H1 (cell line): ENCODE data around the gene SOCS3. TPM values are rescaled to one million over a fixed set of nuclear protein-coding genes. Genes with fewer than 3 reads are reported as not detected.

ENCODE experiments used
- HDAC2 ChIP-seq, 2 experiments: fragments of 300-600 bp in 1 of 2; sonication (generic) in 1 of 2; IDR thresholded peaks; 2 replicates each; pipeline ENCODE4 v1.6.1; 2011 to 2012; ENCODE audit warnings: low read depth in 2 of 2, low read length in 2 of 2, mild to moderate bottlenecking in 2 of 2, moderate library complexity in 2 of 2, borderline replicate concordance in 1 of 2, inconsistent platforms in 1 of 2
- polyA plus RNA-seq, 7 experiments: library from polyadenylated mRNA; depleted of rRNA in 3 of 7; stranded (reverse) in 5 of 7; unstranded in 2 of 7; fragments of >200 nt in 5 of 7; fragments of 200-250 nt in 2 of 7; gene quantifications; 1 replicate in 5 of 7; 2 replicates in 1 of 7; 4 replicates in 1 of 7; pipeline versions ENCODE4 v1.2.1 to v1.2.3, GENCODE V29; 2011 to 2013; ENCODE audit warnings: missing spikeins in 2 of 7, mixed read lengths in 2 of 7
- total RNA-seq: library from RNA; stranded (reverse); fragmentation: NEBNext Ultra II Directional; extraction: Animal tissue kit (Norgen Biotek cat#: 25700); gene quantifications from 2 replicates; pipeline ENCODE4 v1.2.1, GENCODE V29; 2021

SOCS3 gene
- total and polyA plus RNA-seq, 2 of the 8 experiments (the other 6 are each of a cell fraction or from before 2014, with no cell fraction given), result 10.1 to 47.9 TPM

DNA sequence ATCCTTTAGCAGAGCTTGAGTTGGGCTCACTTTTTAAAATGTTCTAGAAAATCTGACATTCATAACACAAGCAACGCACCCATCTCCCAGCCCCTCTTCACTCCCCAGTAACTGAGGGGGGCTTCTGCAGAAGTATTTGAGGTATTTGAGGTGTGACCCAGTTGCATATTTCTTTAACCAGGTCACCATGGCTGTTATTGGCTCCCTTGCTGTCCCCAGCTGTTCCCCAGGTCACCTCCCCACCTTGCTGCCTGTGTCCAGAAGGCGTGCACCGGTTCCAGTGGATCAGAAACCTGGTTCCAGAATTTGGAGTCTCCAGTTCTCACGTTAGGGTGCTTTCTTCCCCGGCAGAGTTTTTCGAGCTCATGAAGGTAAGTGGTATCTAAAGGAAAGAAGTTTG lies 32.4 kb upstream of the SOCS3 start (continued):
- no peak for TF ChIP-seq HDAC2 (IDR thresholded peaks at IDR 0.05; ENCODE audit: borderline replicate concordance in 1 of 2, low read depth in 2 of 2, low read length in 2 of 2)
- TF ChIP-seq, all 59 proteins: peak for 0
